22Rv1 (cell line): ENCODE measurements around the gene ZNF569.

Source experiments
- ZFX ChIP-seq: fragments of 450-650 bp; IDR thresholded peaks from 2 replicates; pipeline ENCODE4 v1.6.1; 2017; ENCODE audit warnings: antibody characterized with exemption, borderline replicate concordance
- TF ChIP-seq, protein P1 (sequence below): fragments of 450-650 bp; IDR thresholded peaks from 2 replicates; pipeline ENCODE4 v1.5.1; 2017; ENCODE audit warnings: mild to moderate bottlenecking

- TF ChIP-seq, protein P1, sequence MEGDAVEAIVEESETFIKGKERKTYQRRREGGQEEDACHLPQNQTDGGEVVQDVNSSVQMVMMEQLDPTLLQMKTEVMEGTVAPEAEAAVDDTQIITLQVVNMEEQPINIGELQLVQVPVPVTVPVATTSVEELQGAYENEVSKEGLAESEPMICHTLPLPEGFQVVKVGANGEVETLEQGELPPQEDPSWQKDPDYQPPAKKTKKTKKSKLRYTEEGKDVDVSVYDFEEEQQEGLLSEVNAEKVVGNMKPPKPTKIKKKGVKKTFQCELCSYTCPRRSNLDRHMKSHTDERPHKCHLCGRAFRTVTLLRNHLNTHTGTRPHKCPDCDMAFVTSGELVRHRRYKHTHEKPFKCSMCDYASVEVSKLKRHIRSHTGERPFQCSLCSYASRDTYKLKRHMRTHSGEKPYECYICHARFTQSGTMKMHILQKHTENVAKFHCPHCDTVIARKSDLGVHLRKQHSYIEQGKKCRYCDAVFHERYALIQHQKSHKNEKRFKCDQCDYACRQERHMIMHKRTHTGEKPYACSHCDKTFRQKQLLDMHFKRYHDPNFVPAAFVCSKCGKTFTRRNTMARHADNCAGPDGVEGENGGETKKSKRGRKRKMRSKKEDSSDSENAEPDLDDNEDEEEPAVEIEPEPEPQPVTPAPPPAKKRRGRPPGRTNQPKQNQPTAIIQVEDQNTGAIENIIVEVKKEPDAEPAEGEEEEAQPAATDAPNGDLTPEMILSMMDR = no peak
- no peak for TF ChIP-seq ZFX
Observed at GRCh38 chr19:37484406-37485168, 17.3 kb upstream of the ZNF569 start.
